SK-N-SH treated with all-trans-retinoic acid at 6 μM for 48 hours (cell line): ENCODE results near the gene TLR7.

Source experiments
- CREB5 ChIP-seq: fragments of 250-450 bp; sonication (Bioruptor Pico); IDR thresholded peaks from 2 replicates; pipeline ENCODE4 v1.5.1; 2020; ENCODE audit warnings: low read depth, mild to moderate bottlenecking, moderate library complexity
- PPARA ChIP-seq: fragments of 250-450 bp; sonication (Bioruptor Pico); IDR thresholded peaks from 2 replicates; pipeline ENCODE4 v1.5.0; 2020; ENCODE audit warnings: mild to moderate bottlenecking, borderline replicate concordance
- TCF4 ChIP-seq: fragments of 250-450 bp; sonication (Bioruptor Pico); IDR thresholded peaks from 2 replicates; pipeline ENCODE4 v1.8.0; 2021; ENCODE audit warnings: mild to moderate bottlenecking, moderate library complexity, borderline replicate concordance
- TOX ChIP-seq: fragments of 250-450 bp; sonication (Bioruptor Pico); IDR thresholded peaks from 2 replicates; pipeline ENCODE4 v1.8.0; 2021; ENCODE audit warnings: mild to moderate bottlenecking, moderate library complexity, borderline replicate concordance

GRCh38 chrX:12885508-12885907, 18.6 kb downstream of the TLR7 start:
- TF ChIP-seq PPARA (no peak), TCF4 (CRISPR knock-in tag) (no peak), CREB5 (CRISPR knock-in tag) (no peak), TOX (no peak)
